PFSK-1 (cell line): Measurements from ENCODE around the gene ATF5.

Experiments
- FOXP2 ChIP-seq: optimal IDR thresholded peaks from 2 replicates; pipeline ENCODE3; 2011; ENCODE audit warnings: borderline replicate concordance, control low read depth, inconsistent platforms; ENCODE audit not compliant: insufficient read depth; ENCODE audit errors: extremely low read length, extremely low read depth
- POLR2AphosphoS5 ChIP-seq: IDR thresholded peaks from 2 replicates; pipeline ENCODE4 v1.6.1; 2012; ENCODE audit warnings: low read depth, mild to moderate bottlenecking, control low read depth, low read length, moderate library complexity
- SIN3A ChIP-seq: IDR thresholded peaks from 2 replicates; pipeline ENCODE4 v1.6.1; 2012; ENCODE audit warnings: mild to moderate bottlenecking, low read length, moderate library complexity, borderline replicate concordance; ENCODE audit not compliant: insufficient read depth
- TAF1 ChIP-seq: IDR thresholded peaks from 2 replicates; pipeline ENCODE4 v1.6.1; 2012; ENCODE audit warnings: low read length, control low read depth, borderline replicate concordance; ENCODE audit not compliant: insufficient read depth
- TF ChIP-seq, protein P1 (sequence below), 2 experiments: IDR thresholded peaks; 2 replicates each; pipeline versions ENCODE4 v1.6.1 to v1.8.0; 2011 to 2012; ENCODE audit warnings: low read depth in 2 of 2, low read length in 2 of 2, control low read depth in 1 of 2, inconsistent platforms in 1 of 2, mild to moderate bottlenecking in 1 of 2, moderate library complexity in 1 of 2; ENCODE audit not compliant: insufficient read depth in 1 of 2

- TF ChIP-seq POLR2AphosphoS5 (no peak), TAF1 (no peak), FOXP2 (no peak), SIN3A (no peak)
- TF ChIP-seq, protein P1, sequence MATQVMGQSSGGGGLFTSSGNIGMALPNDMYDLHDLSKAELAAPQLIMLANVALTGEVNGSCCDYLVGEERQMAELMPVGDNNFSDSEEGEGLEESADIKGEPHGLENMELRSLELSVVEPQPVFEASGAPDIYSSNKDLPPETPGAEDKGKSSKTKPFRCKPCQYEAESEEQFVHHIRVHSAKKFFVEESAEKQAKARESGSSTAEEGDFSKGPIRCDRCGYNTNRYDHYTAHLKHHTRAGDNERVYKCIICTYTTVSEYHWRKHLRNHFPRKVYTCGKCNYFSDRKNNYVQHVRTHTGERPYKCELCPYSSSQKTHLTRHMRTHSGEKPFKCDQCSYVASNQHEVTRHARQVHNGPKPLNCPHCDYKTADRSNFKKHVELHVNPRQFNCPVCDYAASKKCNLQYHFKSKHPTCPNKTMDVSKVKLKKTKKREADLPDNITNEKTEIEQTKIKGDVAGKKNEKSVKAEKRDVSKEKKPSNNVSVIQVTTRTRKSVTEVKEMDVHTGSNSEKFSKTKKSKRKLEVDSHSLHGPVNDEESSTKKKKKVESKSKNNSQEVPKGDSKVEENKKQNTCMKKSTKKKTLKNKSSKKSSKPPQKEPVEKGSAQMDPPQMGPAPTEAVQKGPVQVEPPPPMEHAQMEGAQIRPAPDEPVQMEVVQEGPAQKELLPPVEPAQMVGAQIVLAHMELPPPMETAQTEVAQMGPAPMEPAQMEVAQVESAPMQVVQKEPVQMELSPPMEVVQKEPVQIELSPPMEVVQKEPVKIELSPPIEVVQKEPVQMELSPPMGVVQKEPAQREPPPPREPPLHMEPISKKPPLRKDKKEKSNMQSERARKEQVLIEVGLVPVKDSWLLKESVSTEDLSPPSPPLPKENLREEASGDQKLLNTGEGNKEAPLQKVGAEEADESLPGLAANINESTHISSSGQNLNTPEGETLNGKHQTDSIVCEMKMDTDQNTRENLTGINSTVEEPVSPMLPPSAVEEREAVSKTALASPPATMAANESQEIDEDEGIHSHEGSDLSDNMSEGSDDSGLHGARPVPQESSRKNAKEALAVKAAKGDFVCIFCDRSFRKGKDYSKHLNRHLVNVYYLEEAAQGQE (IDR thresholded peaks at IDR 0.05; ENCODE audit: insufficient read depth in 1 of 2, low read depth in 2 of 2, low read length in 2 of 2), result no peak
Observed at GRCh38 chr19:49975051-49975450, 46.0 kb downstream of the ATF5 start.
